Smooth muscle cell (in vitro differentiated cells): ENCODE measurements around the gene THADA. TPM values are rescaled to one million over a fixed set of nuclear protein-coding genes. Genes with fewer than 3 reads are reported as not detected.

Source experiments
- DNase-seq: peaks from one replicate; lab custom pipeline; 2025; ENCODE audit not compliant: unreplicated experiment; lab: John Stamatoyannopoulos, UW
- H2AFZ ChIP-seq: fragments of 200-600 bp; sonication (generic); 2 replicates; pipeline ENCODE4 v1.6.0; 2016; ENCODE audit warnings: antibody characterized with exemption, low read depth, mild to moderate bottlenecking
- H3F3A ChIP-seq: fragments of 200-600 bp; sonication (generic); 2 replicates; pipeline ENCODE4 v1.6.0; 2017; ENCODE audit warnings: antibody characterized with exemption, low read depth
- H3K27ac ChIP-seq: fragments of 200-600 bp; sonication (generic); 2 replicates; pipeline ENCODE4 v1.5.1; 2016; ENCODE audit warnings: low read depth, mild to moderate bottlenecking
- H3K27me3 ChIP-seq: fragments of 200-600 bp; sonication (generic); 2 replicates; pipeline ENCODE4 v1.6.1; 2016; ENCODE audit warnings: low read depth, mild to moderate bottlenecking
- H3K36me3 ChIP-seq: fragments of 200-600 bp; sonication (generic); 2 replicates; pipeline ENCODE4 v1.5.1; 2016; ENCODE audit warnings: low read depth
- H3K4me1 ChIP-seq: fragments of 200-600 bp; sonication (generic); 2 replicates; pipeline ENCODE4 v1.5.1; 2016; ENCODE audit warnings: low read depth
- H3K4me2 ChIP-seq: fragments of 200-600 bp; sonication (generic); 2 replicates; pipeline ENCODE4 v1.6.0; 2016; ENCODE audit warnings: mild to moderate bottlenecking
- H3K4me3 ChIP-seq: fragments of 200-600 bp; sonication (generic); 2 replicates; pipeline ENCODE4 v1.5.1; 2016; ENCODE audit warnings: mild to moderate bottlenecking
- H3K79me2 ChIP-seq: fragments of 200-600 bp; sonication (generic); 2 replicates; pipeline ENCODE4 v1.6.0; 2016; ENCODE audit warnings: low read depth, mild to moderate bottlenecking
- H3K9ac ChIP-seq: fragments of 200-600 bp; sonication (generic); 2 replicates; pipeline ENCODE4 v1.6.0; 2016; ENCODE audit warnings: low read depth
- H3K9me3 ChIP-seq: fragments of 200-600 bp; sonication (generic); replicated peaks from 2 replicates; pipeline ENCODE4 v1.5.1; 2016; ENCODE audit warnings: low read depth
- H4K20me1 ChIP-seq: fragments of 200-600 bp; sonication (generic); 2 replicates; pipeline ENCODE4 v1.6.0; 2016; ENCODE audit warnings: low read depth
- WGBS: methylation state at CpG from one replicate; pipeline ENCODE4 v1.1.7; 2016; ENCODE audit warnings: low lambda C conversion rate; 5-methylcytosine and 5-hydroxymethylcytosine counted together
- polyA plus RNA-seq: library from polyadenylated mRNA; unstranded; fragments of >200 nt; fragmentation: Nextera tagmentation; extraction: Ambion mirVana; gene quantifications from 2 replicates; pipeline ENCODE4 v1.2.1, GENCODE V29; 2016
- total RNA-seq: library from RNA; depleted of rRNA; stranded (reverse); fragments of >200 nt; gene quantifications from 2 replicates; pipeline ENCODE4 v1.2.3, GENCODE V29; 2014
- TF ChIP-seq, protein P1 (sequence below): fragments of 200-600 bp; sonication (generic); IDR thresholded peaks from 2 replicates; pipeline ENCODE4 v1.5.1; 2017; ENCODE audit warnings: borderline replicate concordance, mild to moderate bottlenecking, antibody characterized with exemption; ENCODE audit not compliant: insufficient read depth, poor library complexity, severe bottlenecking

Gene THADA
- total and polyA plus RNA-seq, 2 experiments from 2014 or later = 11.3 to 20.9 TPM

DNA sequence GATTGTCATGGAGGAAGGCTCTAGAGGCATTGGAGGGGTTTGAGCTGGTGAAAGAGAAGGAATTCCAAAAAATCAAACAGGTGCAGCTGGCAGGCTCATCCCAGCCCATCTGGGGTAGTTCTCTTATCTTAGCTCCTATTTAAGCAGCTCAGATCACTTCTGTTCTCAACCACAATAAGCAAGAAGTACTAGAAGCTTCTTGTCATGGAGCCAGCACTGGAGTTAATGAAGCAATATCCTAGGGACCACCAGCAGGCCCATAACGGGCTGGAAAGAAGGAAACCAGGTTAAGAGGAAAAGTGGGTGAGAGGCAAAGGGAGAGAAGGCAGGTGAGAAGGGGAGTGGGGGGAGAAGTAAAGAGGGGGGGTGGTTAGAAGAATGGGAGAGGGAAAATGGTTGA is 268.7 kb downstream of the THADA start:
- H3K9ac ChIP-seq = no peak overlapping the region
- no peaks in the 10 kb centered on the region for H3K9me3 ChIP-seq
- WGBS = 100% methylated on average over 1 of the region's 1 CpG
- no peaks in the 10 kb centered on the region for H4K20me1 ChIP-seq
- H3K79me2 ChIP-seq = no peaks in the 10 kb centered on the region
- H3K36me3 ChIP-seq = no peaks in the 10 kb centered on the region
- no peak overlapping the region for H2AFZ ChIP-seq
- no peaks in the 10 kb centered on the region for H3K27me3 ChIP-seq
- TF ChIP-seq, protein P1, sequence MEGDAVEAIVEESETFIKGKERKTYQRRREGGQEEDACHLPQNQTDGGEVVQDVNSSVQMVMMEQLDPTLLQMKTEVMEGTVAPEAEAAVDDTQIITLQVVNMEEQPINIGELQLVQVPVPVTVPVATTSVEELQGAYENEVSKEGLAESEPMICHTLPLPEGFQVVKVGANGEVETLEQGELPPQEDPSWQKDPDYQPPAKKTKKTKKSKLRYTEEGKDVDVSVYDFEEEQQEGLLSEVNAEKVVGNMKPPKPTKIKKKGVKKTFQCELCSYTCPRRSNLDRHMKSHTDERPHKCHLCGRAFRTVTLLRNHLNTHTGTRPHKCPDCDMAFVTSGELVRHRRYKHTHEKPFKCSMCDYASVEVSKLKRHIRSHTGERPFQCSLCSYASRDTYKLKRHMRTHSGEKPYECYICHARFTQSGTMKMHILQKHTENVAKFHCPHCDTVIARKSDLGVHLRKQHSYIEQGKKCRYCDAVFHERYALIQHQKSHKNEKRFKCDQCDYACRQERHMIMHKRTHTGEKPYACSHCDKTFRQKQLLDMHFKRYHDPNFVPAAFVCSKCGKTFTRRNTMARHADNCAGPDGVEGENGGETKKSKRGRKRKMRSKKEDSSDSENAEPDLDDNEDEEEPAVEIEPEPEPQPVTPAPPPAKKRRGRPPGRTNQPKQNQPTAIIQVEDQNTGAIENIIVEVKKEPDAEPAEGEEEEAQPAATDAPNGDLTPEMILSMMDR = no peak
- no peak overlapping the region for H3K27ac ChIP-seq
- H3F3A ChIP-seq = peaks cover 14% of the 10 kb centered on the region
- H3K4me2 ChIP-seq = no peak overlapping the region
- H3K4me3 ChIP-seq = no peak overlapping the region
- no peaks in the 10 kb centered on the region for H3K4me1 ChIP-seq
- DNase-seq = no peak

GRCh38 chr2:43326101-43326825 is 269.6 kb downstream of the THADA start:
- Histone ChIP-seq H3K4me2 (no peak overlapping the region), H3K4me3 (no peak overlapping the region), H4K20me1 (no peaks in the 10 kb centered on the region), H2AFZ (no peak overlapping the region), H3K27me3 (no peaks in the 10 kb centered on the region), H3K36me3 (no peaks in the 10 kb centered on the region), H3K4me1 (no peaks in the 10 kb centered on the region), H3K79me2 (no peaks in the 10 kb centered on the region), H3K9ac (no peak overlapping the region), H3F3A (peaks cover 12% of the 10 kb centered on the region), H3K27ac (no peak overlapping the region), H3K9me3 (no peaks in the 10 kb centered on the region)
- DNase-seq = no peak
- WGBS = 61% methylated on average over 2 of the region's 2 CpGs
- TF ChIP-seq, protein P1 = no peak

GRCh38 chr2:43325107-43325811 is 270.6 kb downstream of the THADA start:
- Histone ChIP-seq H3K4me2 (no peak overlapping the region), H3F3A (peaks cover 12% of the 10 kb centered on the region), H4K20me1 (no peaks in the 10 kb centered on the region), H3K27me3 (no peaks in the 10 kb centered on the region), H3K4me3 (no peak overlapping the region), H3K9ac (no peak overlapping the region), H3K4me1 (no peaks in the 10 kb centered on the region), H2AFZ (no peak overlapping the region), H3K79me2 (no peaks in the 10 kb centered on the region), H3K36me3 (no peaks in the 10 kb centered on the region), H3K27ac (peak overlapping the region; percentile 37), H3K9me3 (no peaks in the 10 kb centered on the region)
- no peak for DNase-seq
- 31% methylated on average over 2 of the region's 2 CpGs for WGBS
- TF ChIP-seq, protein P1 = no peak
